Tibial nerve (tissue), 4 donors: ENCODE data around the gene PLXNB2. TPM values are rescaled to one million over a fixed set of nuclear protein-coding genes. Genes with fewer than 3 reads are reported as not detected.

ENCODE experiments used
- DNase-seq, 2 donors: peaks; one replicate each; pipeline ENCODE4 v3.0.0-alpha.2; 2019; ENCODE audit warnings: low spot score in 2 of 2
- H3K27ac ChIP-seq, 4 donors: fragments of 200-600 bp; sonication (generic) in 3 of 4; one replicate each; pipeline ENCODE4 v1.5.1; 2017 to 2019; ENCODE audit warnings: mild to moderate bottlenecking in 1 of 4
- H3K27me3 ChIP-seq, 2 donors: fragments of 200-600 bp; sonication (generic) in 1 of 2; one replicate each; pipeline versions ENCODE4 v1.5.1 to v1.6.0; 2017 to 2019
- H3K36me3 ChIP-seq, 3 donors: fragments of 200-600 bp; sonication (generic); one replicate each; pipeline ENCODE4 v1.5.1; 2018 to 2019
- H3K4me1 ChIP-seq, 4 donors: fragments of 200-600 bp; sonication (generic) in 3 of 4; one replicate each; pipeline ENCODE4 v1.5.1; 2017 to 2019
- H3K4me3 ChIP-seq, 4 donors: fragments of 200-600 bp; sonication (generic) in 3 of 4; one replicate each; pipeline ENCODE4 v1.5.1; 2017 to 2019; ENCODE audit warnings: mild to moderate bottlenecking in 1 of 4, moderate library complexity in 1 of 4
- H3K9me3 ChIP-seq, 4 donors: fragments of 200-600 bp; sonication (generic) in 3 of 4; one replicate each; pipeline ENCODE4 v1.5.1; 2017 to 2019
- CTCF ChIP-seq, 5 experiments: fragments of 200-600 bp in 3 of 5; fragments of 450-650 bp in 2 of 5; sonication (generic) in 3 of 5; IDR thresholded peaks; one replicate each; pipeline ENCODE4 v1.5.1; 2016 to 2019; ENCODE audit warnings: antibody characterized with exemption in 5 of 5, mild to moderate bottlenecking in 3 of 5, moderate library complexity in 2 of 5
- EP300 ChIP-seq, 2 donors: sonication (generic); formaldehyde crosslinking; IDR thresholded peaks; one replicate each; pipeline ENCODE4 v1.6.1; 2017; ENCODE audit warnings: antibody characterized with exemption in 2 of 2, mild to moderate bottlenecking in 1 of 2
- POLR2A ChIP-seq, 2 donors: fragments of 450-650 bp; IDR thresholded peaks; one replicate each; pipeline ENCODE4 v1.6.1; 2017; ENCODE audit warnings: antibody characterized with exemption in 2 of 2, mild to moderate bottlenecking in 2 of 2, moderate library complexity in 2 of 2
- WGBS, 2 donors: methylation state at CpG; one replicate each; pipeline ENCODE4 v1.1.5; 2018; 5-methylcytosine and 5-hydroxymethylcytosine counted together
- total RNA-seq, 4 donors: library from RNA; depleted of rRNA; stranded (reverse); fragments of >200 nt; gene quantifications; one replicate each; pipeline ENCODE4 v1.1.0, GENCODE V29; 2016

PLXNB2 gene
- total RNA-seq, 4 donors from 2014 or later, result 135 to 193 (median 165) TPM

- TF ChIP-seq CTCF (IDR thresholded peaks at IDR 0.05) (no peak), EP300 (IDR thresholded peaks at IDR 0.05) (no peak), POLR2A (IDR thresholded peaks at IDR 0.05) (no peak)
- no peaks in the 10 kb centered on the region for H3K27me3 ChIP-seq
- peaks cover 0 to 7% (median 3%) of the 10 kb centered on the region in 4 donors for H3K4me1 ChIP-seq
- no peak overlapping the region for H3K4me3 ChIP-seq
- no peak for DNase-seq
- no peak overlapping the region for H3K27ac ChIP-seq
- WGBS, 2 donors, result 87 to 88% methylated on average over 15 of the region's 15 CpGs
- no peaks in the 10 kb centered on the region for H3K9me3 ChIP-seq
- H3K36me3 ChIP-seq, result peaks cover 0 to 22% (median 0%) of the 10 kb centered on the region in 3 donors
These were observed 12.1 kb upstream of the PLXNB2 start for GRCh38 chr22:50319503-50319951.

- Histone ChIP-seq H3K36me3 (peaks cover 0 to 26% (median 0%) of the 10 kb centered on the region in 3 donors), H3K27ac (no peak overlapping the region), H3K9me3 (no peaks in the 10 kb centered on the region), H3K4me3 (no peak overlapping the region), H3K4me1 (peaks cover 0 to 11% (median 4%) of the 10 kb centered on the region in 4 donors), H3K27me3 (no peaks in the 10 kb centered on the region)
- TF ChIP-seq POLR2A (IDR thresholded peaks at IDR 0.05) (no peak), EP300 (IDR thresholded peaks at IDR 0.05) (no peak), CTCF (IDR thresholded peaks at IDR 0.05) (no peak)
- WGBS, 2 donors, result 80 to 84% methylated on average over 18 to 21 of the region's 21 CpGs
- DNase-seq, result no peak
These were observed 11.4 kb upstream of the PLXNB2 start for GRCh38 chr22:50318698-50319411.

- Histone ChIP-seq H3K9me3 (no peaks in the 10 kb centered on the region), H3K4me1 (peaks cover 0 to 14% (median 4%) of the 10 kb centered on the region in 4 donors), H3K27ac (no peak overlapping the region), H3K27me3 (no peaks in the 10 kb centered on the region), H3K4me3 (no peak overlapping the region), H3K36me3 (peaks cover 0 to 29% (median 0%) of the 10 kb centered on the region in 3 donors)
- WGBS, 2 donors, result 74 to 84% methylated on average over 7 of the region's 7 CpGs
- no peak for TF ChIP-seq CTCF (IDR thresholded peaks at IDR 0.05)
- no peak for TF ChIP-seq POLR2A (IDR thresholded peaks at IDR 0.05)
- no peak for TF ChIP-seq EP300 (IDR thresholded peaks at IDR 0.05)
- no peak for DNase-seq
These were observed 10.9 kb upstream of the PLXNB2 start for GRCh38 chr22:50318356-50318697.

GRCh38 chr22:50317674-50318073 lies 10.2 kb upstream of the PLXNB2 start:
- Histone ChIP-seq H3K4me1 (peaks cover 0 to 14% (median 4%) of the 10 kb centered on the region in 4 donors), H3K36me3 (peaks cover 0 to 35% (median 0%) of the 10 kb centered on the region in 3 donors), H3K9me3 (no peaks in the 10 kb centered on the region), H3K4me3 (no peak overlapping the region), H3K27me3 (no peaks in the 10 kb centered on the region), H3K27ac (no peak overlapping the region)
- TF ChIP-seq CTCF (IDR thresholded peaks at IDR 0.05) (no peak), POLR2A (IDR thresholded peaks at IDR 0.05) (no peak), EP300 (IDR thresholded peaks at IDR 0.05) (no peak)
- DNase-seq, result no peak
- WGBS, 2 donors, result 90 to 97% methylated on average over 5 to 7 of the region's 7 CpGs

- no peak for DNase-seq
- Histone ChIP-seq H3K9me3 (no peaks in the 10 kb centered on the region), H3K27ac (no peak overlapping the region), H3K4me3 (no peak overlapping the region), H3K36me3 (peaks cover 0 to 38% (median 0%) of the 10 kb centered on the region in 3 donors), H3K4me1 (peaks cover 0 to 14% (median 4%) of the 10 kb centered on the region in 4 donors), H3K27me3 (no peaks in the 10 kb centered on the region)
- TF ChIP-seq CTCF (IDR thresholded peaks at IDR 0.05), result no peak
- TF ChIP-seq POLR2A (IDR thresholded peaks at IDR 0.05), result no peak
- no peak for TF ChIP-seq EP300 (IDR thresholded peaks at IDR 0.05)
- 90 to 96% methylated on average over 6 to 8 of the region's 9 CpGs for whole genome bisulfite sequencing, 2 donors
These were observed 9.7 kb upstream of the PLXNB2 start for GRCh38 chr22:50317178-50317577.
